HG03575 (cell line): ENCODE data around the gene GABRB3.

Source experiments
- ATAC-seq: cut with Tn5 transposase; IDR thresholded peaks from one replicate; pipeline ENCODE4 v1.9.1; 2021; ENCODE audit not compliant: unreplicated experiment, insufficient number of reproducible peaks, low FRiP score; ENCODE audit errors: extremely low read depth

Gene GABRB3

GRCh38 chr15:26772154-26773066 lies at the start of gene GABRB3:
TSS of gene GABRB3 (minus strand) at chr15:26773066.
- ATAC-seq = no peak

GRCh38 chr15:26807517-26808427 lies 34.9 kb upstream of the GABRB3 start:
- no peak for ATAC-seq

- no peak for ATAC-seq
Measured at GRCh38 chr15:26806574-26806973, 33.7 kb upstream of the GABRB3 start.

- ATAC-seq = no peak
Measured at GRCh38 chr15:26806151-26806550, 33.3 kb upstream of the GABRB3 start.

GRCh38 chr15:26805470-26805869 lies 32.6 kb upstream of the GABRB3 start:
- no peak for ATAC-seq

DNA sequence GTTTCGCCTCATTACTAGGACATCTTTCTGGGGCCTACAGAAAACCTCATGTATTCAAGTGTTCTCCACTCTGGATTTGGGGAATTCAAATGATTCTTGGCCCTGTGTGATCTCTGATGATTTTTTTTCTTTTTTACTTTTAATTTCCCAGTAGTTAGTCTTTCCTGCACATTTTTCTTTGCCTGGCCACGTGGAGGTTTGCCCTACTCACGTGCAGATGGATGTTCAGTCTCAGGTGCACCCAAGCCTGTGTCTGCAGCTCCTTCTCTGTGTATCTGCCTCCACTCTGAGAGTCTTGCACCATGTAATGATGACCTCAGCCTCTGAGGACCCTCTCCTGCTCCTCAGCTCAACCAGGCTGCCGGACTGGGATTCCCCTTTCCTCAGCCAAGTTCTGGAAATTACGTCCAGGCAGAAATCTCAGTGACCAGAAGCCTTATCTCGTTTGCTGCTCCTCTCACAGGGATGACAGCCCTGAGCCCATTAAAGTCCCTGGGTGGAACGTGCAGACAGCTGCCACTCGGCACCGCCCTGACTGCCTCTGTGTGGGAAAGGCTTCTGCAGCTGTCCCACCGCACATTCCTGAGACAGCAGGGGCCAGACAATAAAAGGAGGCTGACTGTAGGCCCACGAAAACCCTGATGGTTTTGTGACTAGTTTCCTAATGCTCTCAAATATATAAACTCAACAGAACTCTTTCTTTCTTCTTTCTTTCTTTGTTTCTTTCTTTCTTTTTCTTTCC lies 31.4 kb upstream of the GABRB3 start:
- ATAC-seq = no peak

DNA sequence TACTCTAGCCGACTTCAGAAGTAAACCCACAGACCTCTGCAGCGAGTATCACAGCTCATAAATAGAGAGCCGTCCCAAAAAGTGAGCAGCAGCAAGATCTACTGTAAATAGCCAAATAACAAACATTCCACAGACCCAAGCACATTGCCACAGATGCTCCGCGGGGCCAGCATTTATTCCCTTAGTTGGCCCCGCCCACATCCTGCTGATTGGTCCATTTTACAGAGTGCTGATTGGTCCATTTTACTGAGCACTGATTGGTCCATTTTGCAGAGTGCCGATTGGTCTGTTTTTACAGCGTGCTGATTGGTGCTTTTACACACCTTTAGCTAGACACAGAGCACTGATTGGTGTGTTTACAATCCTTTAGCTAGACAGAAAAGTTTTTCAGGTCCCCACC lies 17.3 kb upstream of the GABRB3 start:
- ATAC-seq = no peak

DNA sequence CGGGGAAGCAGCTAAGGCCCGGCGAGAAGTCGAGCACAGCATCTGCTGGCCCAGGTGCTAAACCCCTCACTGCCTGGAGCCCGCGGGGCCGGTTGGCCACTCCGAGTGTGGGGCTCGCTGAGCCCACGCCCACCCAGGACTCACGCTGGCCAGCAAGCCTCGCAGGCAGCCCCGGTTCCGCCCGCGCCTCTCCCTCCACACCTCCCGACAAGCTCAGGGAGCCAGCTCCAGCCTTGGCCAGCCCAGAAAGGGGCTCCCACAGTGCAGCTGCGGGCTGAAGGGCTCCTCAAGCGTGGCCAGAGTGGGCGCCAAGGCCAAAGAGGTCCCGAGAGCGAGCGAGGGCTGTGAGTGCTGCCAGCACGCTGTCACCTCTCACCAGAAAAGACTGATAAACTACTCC lies 8.9 kb upstream of the GABRB3 start:
- ATAC-seq = no peak

DNA sequence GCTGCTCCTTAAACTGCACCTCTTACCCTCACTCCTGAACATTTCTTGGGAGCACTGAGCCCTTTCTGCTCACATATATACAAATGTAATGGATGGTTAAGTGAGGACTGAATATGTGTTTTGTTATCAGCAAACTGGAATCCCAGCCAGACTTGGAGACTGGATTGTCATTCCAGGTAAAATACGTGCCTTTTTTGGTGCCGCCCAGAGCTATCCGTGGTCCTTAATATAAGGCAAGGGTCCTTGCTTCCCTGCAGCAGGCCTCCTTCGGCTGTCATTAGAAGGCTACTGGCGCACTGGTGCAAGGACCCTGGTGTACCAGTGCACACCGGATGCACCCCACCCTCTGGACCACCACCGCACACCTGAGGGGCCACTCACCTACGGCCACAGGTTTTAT lies 1.1 kb upstream of the GABRB3 start:
- ATAC-seq = no peak

- no peak for ATAC-seq
Measured at GRCh38 chr15:26773067-26773877, 406 bp upstream of the GABRB3 start.

GRCh38 chr15:26771578-26772153 lies 1.2 kb downstream of the GABRB3 start:
- no peak for ATAC-seq

DNA sequence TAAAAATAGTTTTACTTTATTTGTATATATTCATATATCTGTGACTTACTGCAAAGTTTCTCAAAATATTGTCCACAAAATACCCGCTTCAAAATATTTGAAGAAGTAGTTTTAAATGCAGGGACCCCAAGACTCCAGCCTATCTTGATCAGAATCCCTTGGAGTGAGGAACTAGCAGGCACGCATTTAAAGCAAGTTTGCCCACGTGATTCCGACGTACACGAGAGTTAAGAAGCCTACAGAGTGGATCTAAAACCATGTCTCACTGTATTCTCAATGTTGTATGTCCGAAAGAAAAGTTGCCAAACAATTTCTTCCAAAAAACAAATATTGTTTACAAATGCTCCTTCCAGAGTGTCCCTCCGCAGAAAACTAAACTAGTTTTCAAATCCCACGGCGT lies 1.7 kb downstream of the GABRB3 start:
- ATAC-seq = no peak

- no peak for ATAC-seq
Measured at GRCh38 chr15:26767169-26767670, 5.6 kb downstream of the GABRB3 start.

- ATAC-seq = no peak
Measured at GRCh38 chr15:26766262-26766661, 6.6 kb downstream of the GABRB3 start.

- no peak for ATAC-seq
Measured at GRCh38 chr15:26759986-26760385, 12.9 kb downstream of the GABRB3 start.

GRCh38 chr15:26758079-26758478 lies 14.8 kb downstream of the GABRB3 start:
- no peak for ATAC-seq

- ATAC-seq = no peak
Measured at GRCh38 chr15:26757141-26757540, 15.7 kb downstream of the GABRB3 start.

- no peak for ATAC-seq
Measured at GRCh38 chr15:26744894-26745293, 28.0 kb downstream of the GABRB3 start.
